Measurements from ENCODE around the gene MTMR2.

The MTMR2 gene

GRCh38 chr11:95919514-95919913, 4.4 kb downstream of the MTMR2 start:
- FAIRE-seq = no peak
- no peak for DNase-seq (ENCODE audit: extremely low spot score, insufficient read length, low read depth)

GRCh38 chr11:95918720-95919119, 5.2 kb downstream of the MTMR2 start:
- DNase-seq (ENCODE audit: extremely low spot score, insufficient read length, low read depth) = no peak
- no peak for FAIRE-seq

GRCh38 chr11:95918056-95918455, 5.9 kb downstream of the MTMR2 start:
- FAIRE-seq = no peak
- no peak for DNase-seq (ENCODE audit: extremely low spot score, insufficient read length, low read depth)

DNA sequence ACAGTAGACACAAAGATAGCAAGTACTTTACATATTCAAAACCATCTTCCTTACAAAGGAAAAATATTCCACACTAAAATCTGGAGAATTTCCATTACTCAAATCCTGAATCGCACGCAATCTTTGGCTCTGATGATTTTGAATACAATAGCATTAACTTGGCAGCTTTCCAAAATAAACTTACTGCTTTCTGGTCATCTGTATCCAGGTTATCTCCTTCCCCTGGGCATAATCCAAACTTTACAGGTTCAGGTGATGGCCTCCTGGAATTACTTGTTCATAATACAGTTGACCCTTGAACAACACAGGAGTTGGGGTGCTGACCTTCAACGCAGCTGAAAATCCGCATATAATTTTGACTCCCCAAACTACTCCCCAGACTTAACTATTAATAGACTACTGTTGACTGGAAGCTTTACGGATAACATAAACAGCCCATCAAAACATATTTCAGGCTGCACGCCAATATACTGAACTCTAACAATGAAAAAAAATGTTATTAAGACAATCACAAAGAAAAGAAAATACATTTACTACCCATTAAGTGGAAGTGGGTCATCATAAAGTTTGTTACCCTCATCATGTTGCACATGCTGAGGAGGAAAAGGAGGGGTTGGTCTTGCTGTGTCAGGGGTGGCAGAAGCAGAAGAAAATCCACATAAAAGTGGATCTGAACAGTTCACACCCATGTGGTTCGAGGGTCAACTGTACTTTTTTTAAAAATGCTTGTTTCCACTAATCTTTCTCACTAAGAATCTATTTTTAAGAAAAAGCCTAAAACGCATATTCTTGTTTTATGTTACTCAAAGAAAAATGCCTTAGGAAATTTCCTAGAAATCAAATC, 6.5 kb downstream of the MTMR2 start:
- no peak for DNase-seq (ENCODE audit: extremely low spot score, insufficient read length, low read depth)

GRCh38 chr11:95916049-95916448, 7.9 kb downstream of the MTMR2 start:
- no peak for FAIRE-seq

More for the DNA sequence above, 6.5 kb downstream of the MTMR2 start:
- no peak for FAIRE-seq

DNA sequence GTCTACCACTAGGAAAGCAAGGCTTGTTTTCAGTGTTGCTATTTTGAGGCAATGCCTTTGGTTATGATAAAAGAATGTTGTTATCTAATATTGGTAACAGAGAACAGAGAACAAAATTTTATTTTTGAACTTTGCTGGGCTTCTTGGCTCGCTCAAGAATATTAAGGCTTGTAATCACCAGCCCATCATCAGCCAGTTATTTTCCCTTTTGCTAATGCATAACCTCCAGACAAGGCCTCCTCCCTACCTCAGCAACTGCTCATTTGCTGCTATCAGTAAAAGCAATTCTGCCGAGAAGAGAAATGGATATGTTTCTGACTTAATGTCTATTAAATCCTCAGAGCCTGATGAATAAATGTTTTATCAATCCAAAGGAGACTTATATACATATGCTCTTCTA, 8.9 kb downstream of the MTMR2 start:
- DNase-seq (ENCODE audit: extremely low spot score, insufficient read length, low read depth) (no peak), FAIRE-seq (no peak)

More at GRCh38 chr11:95916049-95916448, 7.9 kb downstream of the MTMR2 start:
- no peak for DNase-seq (ENCODE audit: extremely low spot score, insufficient read length, low read depth)

DNA sequence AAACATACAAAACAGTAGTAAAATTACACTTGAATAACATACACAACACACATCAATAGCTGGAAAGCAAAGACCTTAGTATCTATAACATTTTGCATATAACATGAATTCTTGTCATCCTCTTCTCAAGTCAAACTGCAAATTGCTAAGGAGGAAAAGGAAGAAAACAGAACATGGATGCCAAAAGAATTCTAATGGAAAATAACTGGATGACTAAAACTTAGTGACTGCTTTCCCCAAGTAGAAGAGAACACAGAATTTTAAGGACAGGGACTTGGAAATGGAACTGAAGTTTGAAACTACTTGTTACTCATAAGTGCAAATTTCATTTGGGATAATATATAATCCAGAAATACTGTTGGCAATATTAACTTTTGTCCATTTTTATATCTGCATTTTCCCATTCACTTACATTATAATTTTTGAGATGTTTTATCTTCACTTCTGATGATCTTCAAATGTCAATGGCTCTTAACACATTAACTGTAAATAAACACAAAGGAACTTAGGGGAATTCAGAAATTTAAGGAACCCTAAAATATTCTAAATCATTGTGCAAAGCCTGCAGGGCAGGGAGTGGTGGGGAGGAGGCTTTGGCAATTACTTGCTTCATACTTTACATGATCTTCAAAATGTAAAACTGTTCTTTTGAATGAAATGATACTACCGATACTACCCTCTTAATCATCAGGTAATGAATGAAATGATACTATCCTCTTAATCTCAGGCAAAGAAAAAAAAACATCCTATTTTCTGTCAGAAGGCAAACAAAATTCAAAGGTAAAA, 9.9 kb downstream of the MTMR2 start:
- no peak for DNase-seq (ENCODE audit: extremely low spot score, insufficient read length, low read depth)
- no peak for FAIRE-seq

- FAIRE-seq (no peak), DNase-seq (ENCODE audit: extremely low spot score, insufficient read length, low read depth) (no peak)
Measured at GRCh38 chr11:95912902-95913560, 10.9 kb downstream of the MTMR2 start.

DNA sequence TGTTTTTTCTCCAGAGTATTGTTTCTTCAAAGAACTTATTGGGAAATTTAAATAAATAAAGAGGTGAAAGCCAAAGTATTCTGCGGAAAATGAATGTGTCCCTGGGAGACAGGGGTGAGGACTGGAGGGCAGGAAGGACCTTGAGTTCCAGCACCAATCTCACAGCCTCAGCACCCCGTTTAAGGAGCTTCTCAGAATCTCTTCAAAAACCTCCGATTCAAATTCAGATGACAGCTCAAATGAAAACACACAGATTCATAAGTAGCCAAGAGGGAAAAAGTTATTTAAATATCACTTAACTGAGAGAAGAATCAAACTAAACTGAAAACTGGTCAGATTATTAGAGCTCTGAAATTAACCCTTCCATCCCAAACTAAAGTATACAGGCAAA, 12.5 kb downstream of the MTMR2 start:
- DNase-seq (ENCODE audit: extremely low spot score, insufficient read length, low read depth) = no peak
- FAIRE-seq = no peak

GRCh38 chr11:95910638-95911368, 13.1 kb downstream of the MTMR2 start:
- FAIRE-seq (no peak), DNase-seq (ENCODE audit: extremely low spot score, insufficient read length, low read depth) (no peak)

- FAIRE-seq (no peak), DNase-seq (ENCODE audit: extremely low spot score, insufficient read length, low read depth) (no peak)
Measured at GRCh38 chr11:95908826-95909225, 15.1 kb downstream of the MTMR2 start.

DNA sequence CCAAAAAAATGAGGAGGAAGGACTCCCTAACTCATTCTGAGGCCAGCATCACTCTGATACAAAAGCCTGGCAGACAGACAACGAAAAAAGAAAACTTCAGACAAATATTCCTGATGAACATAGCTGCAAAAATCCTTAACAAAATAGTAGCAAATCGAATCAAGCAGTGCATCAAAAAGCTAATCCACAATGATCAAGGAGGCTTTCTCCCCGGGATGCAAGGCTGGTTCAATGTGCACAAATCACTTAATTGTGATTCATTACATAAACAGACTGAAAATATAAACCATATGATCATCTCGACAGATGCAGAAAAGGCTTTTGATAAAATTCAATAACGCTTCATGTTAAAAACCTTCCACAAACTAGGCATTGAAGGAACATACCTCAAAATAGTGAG, 16.4 kb downstream of the MTMR2 start:
- no peak for FAIRE-seq
- DNase-seq (ENCODE audit: extremely low spot score, insufficient read length, low read depth) = no peak

GRCh38 chr11:95904009-95904650, 19.8 kb downstream of the MTMR2 start:
- FAIRE-seq (no peak), DNase-seq (ENCODE audit: extremely low spot score, insufficient read length, low read depth) (no peak)

DNA sequence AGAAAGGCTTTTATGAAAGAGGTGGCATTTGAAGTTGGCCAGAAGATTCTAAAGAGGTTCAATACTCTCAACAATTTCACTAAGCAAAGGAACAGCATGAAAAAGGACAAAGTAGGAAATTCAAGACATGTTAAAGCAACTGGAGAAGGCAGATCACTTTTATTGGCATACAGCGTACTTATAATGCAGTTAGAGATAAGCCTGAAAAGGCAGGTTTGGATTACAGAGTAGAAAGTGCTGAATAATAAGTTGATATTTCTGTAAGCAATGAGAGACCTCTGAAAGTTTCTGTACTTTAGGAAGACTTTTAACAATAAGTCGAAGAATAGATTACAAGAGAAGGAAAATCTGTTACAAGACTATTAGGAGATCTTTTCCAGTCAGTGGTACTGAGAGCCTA, 25.1 kb downstream of the MTMR2 start:
- DNase-seq (ENCODE audit: extremely low spot score, insufficient read length, low read depth) (no peak), FAIRE-seq (no peak)

- no peak for DNase-seq (ENCODE audit: extremely low spot score, insufficient read length, low read depth)
Measured at GRCh38 chr11:95897731-95898130, 26.2 kb downstream of the MTMR2 start.

GRCh38 chr11:95895815-95896214, 28.1 kb downstream of the MTMR2 start:
- no peak for DNase-seq (ENCODE audit: extremely low spot score, insufficient read length, low read depth)
- no peak for FAIRE-seq

More at GRCh38 chr11:95897731-95898130, 26.2 kb downstream of the MTMR2 start:
- no peak for FAIRE-seq

GRCh38 chr11:95892892-95893570, 30.9 kb downstream of the MTMR2 start:
- no peak for FAIRE-seq
- no peak for DNase-seq (ENCODE audit: extremely low spot score, insufficient read length, low read depth)

- DNase-seq (ENCODE audit: extremely low spot score, insufficient read length, low read depth) (no peak), FAIRE-seq (no peak)
Measured at GRCh38 chr11:95892492-95892891, 31.4 kb downstream of the MTMR2 start.

Data from GM18507 (cell line).